SK-N-MC (cell line): Measurements from ENCODE around the gene SEL1L2.

Experiments
- EZH2 ChIP-seq: fragments of 200-600 bp; sonication (generic); IDR thresholded peaks from one replicate; pipeline ENCODE4 v1.6.1; 2017; ENCODE audit warnings: antibody characterized with exemption
- POLR2AphosphoS5 ChIP-seq: IDR thresholded peaks from 2 replicates; pipeline ENCODE4 v1.6.1; 2012; ENCODE audit warnings: mild to moderate bottlenecking, low read depth, low read length, borderline replicate concordance

GRCh38 chr20:13816757-13817156, 173.7 kb downstream of the SEL1L2 start:
- TF ChIP-seq EZH2 (no peak), POLR2AphosphoS5 (no peak)
